Embryonic facial prominence (tissue), 1 donor: ENCODE data around the gene SPON2.

Experiments used
- DNase-seq: peaks from one replicate; pipeline ENCODE4 v3.0.0-alpha.2; 2016; ENCODE audit errors: extremely low spot score

The SPON2 gene

GRCh38 chr4:1208970-1209704 is 36.8 kb upstream of the SPON2 start:
- DNase-seq = no peak

GRCh38 chr4:1208266-1208961 is 36.0 kb upstream of the SPON2 start:
- no peak for DNase-seq

- DNase-seq = no peak
Observed at GRCh38 chr4:1207603-1208265, 35.4 kb upstream of the SPON2 start.

- DNase-seq = no peak
Observed at GRCh38 chr4:1207157-1207470, 34.7 kb upstream of the SPON2 start.

- DNase-seq = no peak
Observed at GRCh38 chr4:1206299-1207156, 34.1 kb upstream of the SPON2 start.

- no peak for DNase-seq
Observed at GRCh38 chr4:1205586-1206298, 33.4 kb upstream of the SPON2 start.

- no peak for DNase-seq
Observed at GRCh38 chr4:1204828-1205585, 32.6 kb upstream of the SPON2 start.

GRCh38 chr4:1204286-1204827 is 32.0 kb upstream of the SPON2 start:
- DNase-seq = no peak

GRCh38 chr4:1203026-1203616 is 30.7 kb upstream of the SPON2 start:
- DNase-seq = no peak

- no peak for DNase-seq
Observed at GRCh38 chr4:1202526-1203011, 30.2 kb upstream of the SPON2 start.

- DNase-seq = no peak
Observed at GRCh38 chr4:1201851-1202525, 29.6 kb upstream of the SPON2 start.

- peak; percentile 59 for DNase-seq
Observed at GRCh38 chr4:1200425-1201035, 28.1 kb upstream of the SPON2 start.

- DNase-seq = no peak
Observed at GRCh38 chr4:1199556-1200331, 27.4 kb upstream of the SPON2 start.

- no peak for DNase-seq
Observed at GRCh38 chr4:1198098-1198844, 25.9 kb upstream of the SPON2 start.

GRCh38 chr4:1196421-1197183 is 24.2 kb upstream of the SPON2 start:
- DNase-seq = no peak

- DNase-seq = no peak
Observed at GRCh38 chr4:1195891-1196401, 23.6 kb upstream of the SPON2 start.
